Upper lobe of right lung (tissue), 1 donor: ENCODE measurements around the gene PARD3B. TPM values are rescaled to one million over a fixed set of nuclear protein-coding genes. Genes with fewer than 3 reads are reported as not detected.

ENCODE experiments used
- ATAC-seq: fragments of 200-7000 bp; cut with Tn5 transposase; one replicate; pipeline ENCODE4 v1.9.1; 2020; ENCODE audit warnings: mild to moderate bottlenecking, moderate library complexity
- DNase-seq: peaks from one replicate; pipeline ENCODE4 v3.0.0-alpha.2; 2020
- H3K27ac ChIP-seq: fragments of 200-600 bp; one replicate; pipeline ENCODE4 v1.8.0; 2022
- H3K27me3 ChIP-seq: fragments of 200-600 bp; one replicate; pipeline ENCODE4 v1.8.0; 2022; ENCODE audit warnings: mild to moderate bottlenecking
- H3K36me3 ChIP-seq: fragments of 200-600 bp; one replicate; pipeline ENCODE4 v1.8.0; 2022
- H3K4me1 ChIP-seq: fragments of 200-600 bp; one replicate; pipeline ENCODE4 v1.8.0; 2022
- H3K4me3 ChIP-seq: fragments of 200-600 bp; one replicate; pipeline ENCODE4 v1.8.0; 2022; ENCODE audit warnings: mild to moderate bottlenecking
- H3K9me3 ChIP-seq: fragments of 200-600 bp; one replicate; pipeline ENCODE4 v1.8.0; 2022
- CTCF ChIP-seq: fragments of 200-600 bp; IDR thresholded peaks from one replicate; pipeline ENCODE4 v1.8.0; 2022; ENCODE audit warnings: antibody characterized with exemption
- intact Hi-C: fragments of 100-400 bp; cut with DNase I; formaldehyde crosslinking; loops from one replicate; pipeline ENCODE4 v1.11.0; 2022
- total RNA-seq: library from RNA; stranded (reverse); fragmentation: NEBNext Ultra II Directional; extraction: Animal tissue kit (Norgen Biotek cat#: 25700); gene quantifications from one replicate; pipeline ENCODE4 v1.2.1, GENCODE V29; 2021
- donor health status: DM: no; HTN: yes; CAD: no; lungs with severe emphysema.

PARD3B gene
- total RNA-seq, 1 donor from 2014 or later = 32.5 TPM

- Histone ChIP-seq H3K27me3 (no peaks in the 10 kb centered on the region), H3K4me1 (peaks cover 4% of the 10 kb centered on the region), H3K4me3 (no peak overlapping the region), H3K36me3 (no peaks in the 10 kb centered on the region), H3K9me3 (no peaks in the 10 kb centered on the region), H3K27ac (no peak overlapping the region)
- intact Hi-C loops = no loop called here
- TF ChIP-seq CTCF = no peak
- no peak for DNase-seq
- no peak for ATAC-seq
Measured at GRCh38 chr2:205662206-205662965, 1117.1 kb downstream of the PARD3B start.

- no peak for TF ChIP-seq CTCF
- DNase-seq = no peak
- Histone ChIP-seq H3K27me3 (no peaks in the 10 kb centered on the region), H3K36me3 (no peaks in the 10 kb centered on the region), H3K4me1 (no peaks in the 10 kb centered on the region), H3K9me3 (no peaks in the 10 kb centered on the region), H3K27ac (no peak overlapping the region), H3K4me3 (no peak overlapping the region)
- intact Hi-C loops = no loop called here
- no peak for ATAC-seq
Measured at GRCh38 chr2:205665791-205666190, 1120.5 kb downstream of the PARD3B start.
